Coronary artery (tissue), 2 donors: ENCODE data around the gene POLE.

Experiments used
- DNase-seq: peaks from one replicate; pipeline ENCODE4 v3.0.0-alpha.2; 2017; ENCODE audit warnings: low spot score
- H3K27ac ChIP-seq, 2 donors: fragments of 200-600 bp; sonication (generic); one replicate each; pipeline ENCODE4 v1.5.1; 2016 to 2019
- H3K4me3 ChIP-seq: fragments of 200-600 bp; sonication (generic); 2 replicates; pipeline ENCODE4 v1.5.1; 2016; ENCODE audit warnings: mild to moderate bottlenecking, moderate library complexity
- CTCF ChIP-seq: fragments of 200-600 bp; sonication (generic); IDR thresholded peaks from one replicate; pipeline ENCODE4 v1.5.1; 2019; ENCODE audit warnings: antibody characterized with exemption

The POLE gene

GRCh38 chr12:132711080-132711843 lies 24.1 kb upstream of the POLE start:
- Histone ChIP-seq H3K27ac (peak overlapping the region in 1 of 2 donors; percentile 75), H3K4me3 (peak overlapping the region; percentile 91)
- no peak for DNase-seq
- no peak for TF ChIP-seq CTCF

- Histone ChIP-seq H3K4me3 (peak within 1 kb of the TSS; percentile 91), H3K27ac (peak within 1 kb of the TSS; percentile 57 to 75)
- no peak for TF ChIP-seq CTCF
- DNase-seq: peak; percentile 83
Measured at GRCh38 chr12:132710405-132711079, 23.4 kb upstream of the POLE start, which contains the start of gene PGAM5. PGAM5 (plus strand) TSS chr12:132710842; CDS start chr12:132710877, 35 bp downstream.

GRCh38 chr12:132710043-132710404 lies 22.9 kb upstream of the POLE start:
- DNase-seq: no peak
- no peak for TF ChIP-seq CTCF

GRCh38 chr12:132708150-132708549 lies 21.0 kb upstream of the POLE start:
- no peak for DNase-seq
- Histone ChIP-seq H3K27ac (no peak overlapping the region), H3K4me3 (no peak overlapping the region)
- no peak for TF ChIP-seq CTCF

More at GRCh38 chr12:132710043-132710404, 22.9 kb upstream of the POLE start:
- Histone ChIP-seq H3K27ac (peak overlapping the region; percentile 57 to 75), H3K4me3 (peak overlapping the region; percentile 91)

- Histone ChIP-seq H3K4me3 (no peak overlapping the region), H3K27ac (no peak overlapping the region)
- no peak for TF ChIP-seq CTCF
- no peak for DNase-seq
Measured at GRCh38 chr12:132707241-132707640, 20.1 kb upstream of the POLE start.

GRCh38 chr12:132703641-132704040 lies 16.5 kb upstream of the POLE start:
- H3K4me3 ChIP-seq: no peak overlapping the region
- H3K27ac ChIP-seq: no peak overlapping the region
- TF ChIP-seq CTCF: no peak
- DNase-seq: no peak

- Histone ChIP-seq H3K27ac (no peak overlapping the region), H3K4me3 (no peak overlapping the region)
- TF ChIP-seq CTCF: no peak
- DNase-seq: no peak
Measured at GRCh38 chr12:132702640-132703039, 15.5 kb upstream of the POLE start.
